ENCODE data around the gene LYRM1.

Gene LYRM1

GRCh38 chr16:20903116-20903898 is 2.7 kb downstream of the LYRM1 start:
- peak overlapping the region; percentile 59 for H3K27ac Mint-ChIP-seq
- DNase-seq = no peak
- peaks cover 40% of the 10 kb centered on the region for H3K36me3 Mint-ChIP-seq (ENCODE audit: low read depth)
- no peaks in the 10 kb centered on the region for H3K27me3 Mint-ChIP-seq
- no peaks in the 10 kb centered on the region for H3K9me3 Mint-ChIP-seq
- peak overlapping the region; percentile 28 for H3K4me3 Mint-ChIP-seq
- H3K4me1 Mint-ChIP-seq (ENCODE audit: low read depth) = peaks cover 59% of the 10 kb centered on the region

GRCh38 chr16:20903899-20904506 is 3.4 kb downstream of the LYRM1 start:
- H3K9me3 Mint-ChIP-seq = no peaks in the 10 kb centered on the region
- H3K4me3 Mint-ChIP-seq = peak overlapping the region; percentile 63
- H3K36me3 Mint-ChIP-seq (ENCODE audit: low read depth) = peaks cover 38% of the 10 kb centered on the region

GRCh38 chr16:20904507-20905081 is 4.0 kb downstream of the LYRM1 start:
- Mint-ChIP-seq H3K27ac (peak overlapping the region; percentile 59), H3K27me3 (no peaks in the 10 kb centered on the region), H3K4me1 (ENCODE audit: low read depth) (peaks cover 54% of the 10 kb centered on the region), H3K9me3 (no peaks in the 10 kb centered on the region), H3K4me3 (peak overlapping the region; percentile 63), H3K36me3 (ENCODE audit: low read depth) (peaks cover 38% of the 10 kb centered on the region)
- no peak for DNase-seq

More at GRCh38 chr16:20903899-20904506, 3.4 kb downstream of the LYRM1 start:
- peaks cover 56% of the 10 kb centered on the region for H3K4me1 Mint-ChIP-seq (ENCODE audit: low read depth)
- H3K27me3 Mint-ChIP-seq = no peaks in the 10 kb centered on the region
- peak overlapping the region; percentile 59 for H3K27ac Mint-ChIP-seq
- no peak for DNase-seq

DNA sequence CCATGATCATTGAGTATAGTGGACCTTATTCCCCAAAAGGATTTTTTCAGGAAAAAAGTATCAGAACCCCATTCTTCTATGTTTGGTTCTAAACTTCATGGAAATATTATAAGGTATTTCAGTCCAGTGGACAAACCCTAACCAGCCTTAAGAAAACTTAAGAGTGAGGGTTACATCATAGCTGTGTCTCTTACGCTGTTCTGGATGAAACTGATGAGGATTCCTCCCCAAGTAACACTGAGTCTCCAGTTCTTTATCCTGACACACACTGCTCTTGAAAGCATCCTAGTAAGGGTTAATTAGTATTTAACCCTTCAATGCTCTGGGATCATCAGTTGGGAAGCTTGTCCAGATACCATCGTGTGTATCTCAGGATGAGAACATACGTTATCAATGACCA is 5.0 kb downstream of the LYRM1 start:
- Mint-ChIP-seq H3K36me3 (ENCODE audit: low read depth) (peaks cover 35% of the 10 kb centered on the region), H3K4me1 (ENCODE audit: low read depth) (peaks cover 64% of the 10 kb centered on the region), H3K27me3 (no peaks in the 10 kb centered on the region), H3K4me3 (no peak overlapping the region), H3K9me3 (no peaks in the 10 kb centered on the region), H3K27ac (no peak overlapping the region)
- no peak for DNase-seq

GRCh38 chr16:20906341-20907255 is 6.0 kb downstream of the LYRM1 start:
- peaks cover 68% of the 10 kb centered on the region for H3K4me1 Mint-ChIP-seq (ENCODE audit: low read depth)
- H3K9me3 Mint-ChIP-seq = no peaks in the 10 kb centered on the region
- H3K4me3 Mint-ChIP-seq = no peak overlapping the region
- no peak for DNase-seq
- H3K27me3 Mint-ChIP-seq = no peaks in the 10 kb centered on the region
- peaks cover 25% of the 10 kb centered on the region for H3K36me3 Mint-ChIP-seq (ENCODE audit: low read depth)
- H3K27ac Mint-ChIP-seq = no peak overlapping the region

GRCh38 chr16:20910781-20911321 is 10.3 kb downstream of the LYRM1 start:
- H3K27ac Mint-ChIP-seq = peak overlapping the region; percentile 98
- no peak for DNase-seq
- peaks cover 11% of the 10 kb centered on the region for H3K36me3 Mint-ChIP-seq (ENCODE audit: low read depth)
- H3K4me3 Mint-ChIP-seq = no peak overlapping the region
- no peaks in the 10 kb centered on the region for H3K27me3 Mint-ChIP-seq
- peaks cover 36% of the 10 kb centered on the region for H3K4me1 Mint-ChIP-seq (ENCODE audit: low read depth)
- H3K9me3 Mint-ChIP-seq = no peaks in the 10 kb centered on the region

GRCh38 chr16:20911361-20911760 is 10.8 kb downstream of the LYRM1 start:
- H3K4me1 Mint-ChIP-seq (ENCODE audit: low read depth) = peaks cover 33% of the 10 kb centered on the region
- peak overlapping the region; percentile 48 for H3K4me3 Mint-ChIP-seq
- DNase-seq = no peak
- H3K27me3 Mint-ChIP-seq = no peaks in the 10 kb centered on the region
- peaks cover 13% of the 10 kb centered on the region for H3K36me3 Mint-ChIP-seq (ENCODE audit: low read depth)
- no peaks in the 10 kb centered on the region for H3K9me3 Mint-ChIP-seq
- peak overlapping the region; percentile 98 for H3K27ac Mint-ChIP-seq

DNA sequence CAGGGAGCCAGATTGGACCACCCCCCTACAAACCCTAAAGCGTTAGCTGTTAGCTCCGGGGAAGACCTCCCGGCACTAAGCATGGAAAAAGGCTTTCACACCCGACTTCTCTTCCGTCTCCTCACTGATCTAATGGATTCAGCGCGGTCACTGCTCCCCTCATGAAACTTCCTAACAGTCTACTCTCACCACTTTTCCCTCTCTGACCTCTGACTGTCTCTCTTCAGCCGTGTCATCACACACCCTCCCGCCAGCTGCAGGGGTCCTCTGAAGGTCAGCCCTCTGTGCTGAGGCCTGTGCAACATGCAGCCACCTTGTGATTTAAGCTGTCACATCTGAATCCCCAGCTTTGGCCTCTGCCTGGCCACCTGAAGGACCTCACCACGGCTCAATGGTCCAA is 15.7 kb downstream of the LYRM1 start:
- Mint-ChIP-seq H3K27me3 (no peaks in the 10 kb centered on the region), H3K4me3 (no peak overlapping the region), H3K4me1 (ENCODE audit: low read depth) (peaks cover 20% of the 10 kb centered on the region), H3K27ac (no peak overlapping the region), H3K9me3 (no peaks in the 10 kb centered on the region), H3K36me3 (ENCODE audit: low read depth) (peaks cover 44% of the 10 kb centered on the region)
- no peak for DNase-seq

- Mint-ChIP-seq H3K27ac (no peak overlapping the region), H3K36me3 (ENCODE audit: low read depth) (peaks cover 45% of the 10 kb centered on the region), H3K9me3 (no peaks in the 10 kb centered on the region), H3K27me3 (no peaks in the 10 kb centered on the region), H3K4me3 (no peak overlapping the region), H3K4me1 (ENCODE audit: low read depth) (peaks cover 15% of the 10 kb centered on the region)
- no peak for DNase-seq
Observed at GRCh38 chr16:20916942-20917341, 16.4 kb downstream of the LYRM1 start.

DNA sequence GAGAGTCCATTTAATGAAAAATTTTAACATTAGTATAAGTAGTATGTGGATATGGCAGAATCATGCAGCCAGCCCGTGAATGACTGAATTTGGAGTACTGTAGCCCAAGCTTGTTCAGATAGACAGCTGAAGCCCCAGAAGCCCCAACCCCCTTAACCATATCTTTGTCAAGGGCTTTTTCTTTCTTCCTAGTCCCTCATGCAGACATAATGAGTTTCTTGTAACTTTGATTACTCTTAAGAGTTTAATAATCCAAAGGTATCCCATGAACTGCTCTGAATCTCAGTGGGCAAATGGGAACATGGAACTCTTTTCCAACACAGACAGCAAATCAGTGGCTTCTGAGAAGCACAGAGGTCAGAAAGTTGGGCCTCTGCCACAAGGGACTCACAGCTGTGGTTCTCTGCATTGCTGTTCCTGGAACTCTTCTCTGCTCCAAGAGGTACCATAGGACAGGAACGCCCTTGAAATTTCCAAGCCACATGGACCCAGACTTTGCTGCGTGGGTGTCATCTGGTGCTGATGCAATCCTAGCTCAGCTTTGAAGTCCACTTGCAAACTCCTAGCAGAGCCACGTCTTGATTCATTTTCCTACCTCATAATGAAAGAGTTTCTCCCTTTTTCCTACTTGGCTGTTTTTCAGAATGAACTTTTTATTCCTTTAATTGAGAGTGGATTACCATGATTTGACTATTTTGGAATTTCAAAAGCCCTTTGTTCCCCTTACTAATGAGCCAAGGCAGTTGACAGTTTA is 18.1 kb downstream of the LYRM1 start:
- Mint-ChIP-seq H3K9me3 (no peaks in the 10 kb centered on the region), H3K27me3 (no peaks in the 10 kb centered on the region), H3K27ac (peak overlapping the region; percentile 20), H3K36me3 (ENCODE audit: low read depth) (peaks cover 56% of the 10 kb centered on the region), H3K4me1 (ENCODE audit: low read depth) (peaks cover 14% of the 10 kb centered on the region), H3K4me3 (no peak overlapping the region)
- DNase-seq = no peak

GRCh38 chr16:20920091-20920490 is 19.5 kb downstream of the LYRM1 start:
- Mint-ChIP-seq H3K27me3 (no peaks in the 10 kb centered on the region), H3K9me3 (no peaks in the 10 kb centered on the region), H3K36me3 (ENCODE audit: low read depth) (peaks cover 65% of the 10 kb centered on the region), H3K4me1 (ENCODE audit: low read depth) (peaks cover 14% of the 10 kb centered on the region), H3K4me3 (no peak overlapping the region), H3K27ac (no peak overlapping the region)
- no peak for DNase-seq

DNA sequence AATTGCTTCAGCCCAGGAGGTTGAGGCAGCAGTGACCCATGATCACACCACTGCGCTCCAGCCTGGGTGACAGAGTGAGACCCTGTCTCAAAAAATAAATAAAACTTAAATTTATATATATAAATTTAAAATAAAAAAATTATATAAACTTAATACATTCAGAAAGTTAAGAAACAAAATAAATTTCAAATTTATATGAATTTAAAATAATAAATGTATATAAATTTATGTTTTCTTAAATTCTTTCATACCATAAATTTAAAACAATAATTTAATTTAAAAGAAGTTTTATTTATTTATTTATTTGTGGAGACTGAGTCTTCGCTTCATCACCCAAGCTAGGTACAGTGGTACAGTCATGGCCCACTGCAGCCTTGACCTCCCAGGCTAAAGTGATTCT is 20.2 kb downstream of the LYRM1 start:
- Mint-ChIP-seq H3K4me3 (no peak overlapping the region), H3K9me3 (no peaks in the 10 kb centered on the region), H3K27ac (no peak overlapping the region), H3K36me3 (ENCODE audit: low read depth) (peaks cover 66% of the 10 kb centered on the region), H3K27me3 (no peaks in the 10 kb centered on the region), H3K4me1 (ENCODE audit: low read depth) (peaks cover 14% of the 10 kb centered on the region)
- no peak for DNase-seq

GRCh38 chr16:20923876-20924275 is 23.3 kb downstream of the LYRM1 start:
- DNase-seq = no peak
- Mint-ChIP-seq H3K36me3 (ENCODE audit: low read depth) (peaks cover 51% of the 10 kb centered on the region), H3K4me1 (ENCODE audit: low read depth) (peaks cover 8% of the 10 kb centered on the region), H3K9me3 (no peaks in the 10 kb centered on the region), H3K27ac (no peak overlapping the region), H3K4me3 (no peak overlapping the region), H3K27me3 (no peaks in the 10 kb centered on the region)

All from activated T-cell treated with anti-CD3 and anti-CD28 coated beads, Interleukin-2, amount 50 U/mL, for 24 hours (primary cell).